Measurements from ENCODE around the gene EMD.
"Not testable (repeated sequence)": the region's sequence is repeated elsewhere in the genome, so short reads cannot be mapped to it uniquely, and the experiment has no call there.

The EMD gene

DNA sequence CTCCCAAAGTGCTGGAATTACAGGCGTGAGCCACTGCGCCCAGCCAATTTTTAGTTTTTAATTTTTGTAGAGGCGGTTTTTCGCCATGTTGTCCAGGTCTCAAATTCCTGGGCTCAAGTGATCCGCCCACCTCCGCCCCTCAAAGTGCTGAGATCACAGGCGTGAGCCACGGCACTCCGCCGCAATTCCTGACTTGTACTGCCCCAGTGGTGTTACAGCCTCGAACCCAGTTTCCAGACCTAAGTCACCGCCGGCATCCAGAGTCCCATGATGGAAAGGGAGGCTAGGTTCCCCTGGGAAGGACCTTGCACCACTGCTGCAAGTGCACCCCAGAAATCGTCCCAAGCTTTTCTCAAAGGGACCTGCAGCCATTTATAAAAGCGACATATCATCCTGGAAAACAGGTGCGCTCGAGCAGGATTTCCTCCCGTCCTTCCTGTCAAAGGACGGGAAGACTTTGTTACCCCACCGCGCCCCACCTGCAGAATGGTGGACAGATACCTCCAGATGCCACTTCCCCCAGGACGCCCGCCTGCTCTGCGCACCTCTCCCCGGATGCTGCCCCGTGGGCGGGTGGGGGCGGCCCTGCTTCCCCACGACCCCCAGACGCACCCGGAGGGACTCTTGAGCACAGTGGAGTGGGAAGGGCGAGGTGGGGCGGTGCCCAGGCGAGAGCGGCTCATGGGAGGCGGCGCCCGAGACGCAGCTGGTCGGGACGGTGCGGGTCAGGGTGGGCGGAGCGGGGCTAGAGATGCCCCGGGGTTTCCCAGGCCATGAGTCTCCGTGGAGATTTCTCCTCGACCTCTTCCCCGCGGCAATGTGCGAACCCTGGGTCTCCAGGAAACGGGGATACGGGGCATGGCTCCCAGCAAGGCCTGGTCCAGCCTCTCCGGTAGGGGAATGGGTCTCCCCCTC, 18.1 kb downstream of the EMD start:
- no peak for DNase-seq (ENCODE audit: extremely low read depth, low read depth)
- TF ChIP-seq CTCF (IDR thresholded peaks at IDR 0.05; ENCODE audit: low read depth, low read length) = no peak

DNA sequence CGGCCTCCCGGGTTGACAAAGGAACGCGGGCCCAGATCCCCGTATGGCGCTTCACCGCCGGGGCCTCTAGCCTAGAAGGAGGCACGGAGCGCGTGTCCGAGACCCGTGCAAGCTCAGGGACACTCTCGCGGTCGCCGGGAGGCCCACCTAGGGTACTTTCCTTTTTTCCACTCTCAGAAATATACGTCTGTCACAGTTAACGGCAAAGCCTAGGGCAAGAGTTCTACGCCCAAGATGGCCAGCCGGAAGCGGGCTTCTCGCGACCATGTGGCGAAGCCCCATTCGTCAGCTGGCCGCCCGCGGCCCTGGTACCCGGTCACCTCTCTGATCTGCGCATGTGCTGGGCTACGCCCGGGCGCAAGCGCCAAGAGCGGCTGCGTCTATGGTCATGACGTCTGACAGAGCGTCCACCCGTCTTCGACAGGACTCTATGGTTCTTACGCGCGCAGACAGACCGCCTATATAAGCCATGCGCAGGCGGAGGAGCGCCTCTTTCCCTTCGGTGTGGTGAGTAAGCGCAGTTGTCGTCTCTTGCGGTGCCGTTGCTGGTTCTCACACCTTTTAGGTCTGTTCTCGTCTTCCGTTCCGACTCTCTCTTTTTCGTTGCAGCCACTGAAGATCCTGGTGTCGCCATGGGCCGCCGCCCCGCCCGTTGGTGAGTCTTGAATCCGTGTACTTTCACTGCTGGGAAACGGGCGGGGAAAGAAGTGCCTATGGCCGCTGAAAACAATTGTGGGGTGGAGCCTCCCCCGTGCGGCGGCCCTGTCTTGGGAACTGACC, 19.0 kb downstream of the EMD start, which contains the start of gene RPL10:
RPL10 (plus strand) TSS at position 490 of the 780 bp plus-strand sequence; CDS start at position 633, 143 bp downstream.
- peak; percentile 94 for DNase-seq (ENCODE audit: extremely low read depth, low read depth)
- TF ChIP-seq CTCF (IDR thresholded peaks at IDR 0.05; ENCODE audit: low read depth, low read length) = no peak

DNA sequence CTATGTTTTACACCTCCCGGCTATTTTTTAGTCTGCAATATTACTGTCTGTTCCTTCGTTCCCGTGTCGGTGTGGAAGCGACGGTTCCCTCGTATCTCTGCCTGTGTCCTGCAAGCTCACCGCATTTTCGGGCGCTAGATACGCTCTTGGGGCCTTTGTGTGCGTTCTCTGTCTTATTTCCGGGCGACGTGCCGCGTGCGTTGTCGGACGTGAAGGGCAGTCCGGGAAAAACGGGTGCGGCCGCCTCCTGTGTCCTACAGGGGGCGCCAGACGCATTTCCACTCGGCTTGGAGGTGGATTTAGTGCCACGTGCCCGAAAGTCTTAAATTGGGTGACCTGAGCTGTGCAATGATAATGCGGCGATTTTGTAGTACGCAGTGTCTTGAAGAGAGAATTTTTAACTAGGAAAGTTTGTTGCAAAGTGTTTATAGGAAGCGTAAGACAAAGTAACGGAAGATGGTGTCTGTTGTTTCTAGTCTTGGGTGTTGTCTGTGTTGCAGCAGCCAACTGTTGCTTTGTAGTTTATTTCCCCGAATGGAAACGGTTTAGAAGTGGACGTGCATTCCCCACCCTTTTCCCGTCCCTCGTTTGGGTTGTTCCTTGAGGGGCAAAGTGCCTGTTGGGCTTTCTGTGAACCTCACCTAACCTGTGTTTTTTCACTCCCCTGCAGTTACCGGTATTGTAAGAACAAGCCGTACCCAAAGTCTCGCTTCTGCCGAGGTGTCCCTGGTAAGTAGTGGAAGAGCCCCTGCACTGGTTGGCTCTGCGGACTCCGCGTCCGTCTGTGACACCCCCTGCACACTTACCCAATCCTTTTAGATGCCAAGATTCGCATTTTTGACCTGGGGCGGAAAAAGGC, 19.8 kb downstream of the EMD start:
- peak; percentile 59 for TF ChIP-seq CTCF (IDR thresholded peaks at IDR 0.05; ENCODE audit: low read depth, low read length)
- peak; percentile 53 for DNase-seq (ENCODE audit: extremely low read depth, low read depth)

- DNase-seq (ENCODE audit: extremely low read depth, low read depth) = no peak
- no peak for TF ChIP-seq CTCF (IDR thresholded peaks at IDR 0.05; ENCODE audit: low read depth, low read length)
These were observed 20.7 kb downstream of the EMD start for GRCh38 chrX:154399527-154400368.

GRCh38 chrX:154400369-154400817, 21.3 kb downstream of the EMD start:
- DNase-seq (ENCODE audit: extremely low read depth, low read depth) = not testable (repeated sequence)

DNA sequence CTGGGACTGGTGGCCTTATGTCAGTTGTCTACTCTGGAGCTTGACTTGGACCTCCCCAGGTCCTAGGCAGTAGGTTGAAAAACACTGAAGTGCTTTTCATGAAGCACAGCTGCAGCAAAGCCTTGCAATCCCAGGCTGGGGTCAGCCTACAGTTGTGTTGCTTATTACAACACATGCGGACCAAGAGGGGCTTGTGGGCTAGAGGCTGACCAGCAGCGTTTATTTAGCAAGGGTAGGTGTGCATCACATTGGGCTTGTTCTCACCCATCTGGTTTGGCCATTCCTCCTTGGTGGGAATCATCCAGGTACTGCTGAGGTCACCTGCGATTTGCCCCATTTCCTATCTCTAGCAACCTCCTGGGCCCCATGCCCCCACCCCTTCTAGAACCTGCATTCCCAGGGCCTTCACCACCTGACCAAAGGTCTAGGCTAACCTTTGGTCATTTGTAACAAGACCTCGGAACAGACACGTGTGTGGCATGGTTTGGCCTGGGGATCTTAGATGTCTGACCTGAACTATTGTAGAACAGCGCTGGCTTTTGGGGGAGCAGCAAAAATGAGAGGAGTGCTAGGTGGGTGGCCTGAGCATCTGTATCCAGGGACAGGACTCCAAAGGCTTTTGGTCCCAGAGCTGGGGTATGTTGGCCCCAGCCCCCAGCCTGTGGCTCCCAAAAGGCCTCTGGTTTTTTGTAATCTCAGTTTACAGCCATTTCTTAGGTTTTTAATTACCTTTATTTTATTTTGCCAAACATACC, 22.1 kb downstream of the EMD start:
- no peak for DNase-seq (ENCODE audit: extremely low read depth, low read depth)
- no peak for TF ChIP-seq CTCF (IDR thresholded peaks at IDR 0.05; ENCODE audit: low read depth, low read length)

Measured in AG09319 (cell line).